Measurements from ENCODE around the gene TSPAN8. TPM values are rescaled to one million over a fixed set of nuclear protein-coding genes. Genes with fewer than 3 reads are reported as not detected.

Gene TSPAN8
- total RNA-seq, 1 donor from 2014 or later = not detected

GRCh38 chr12:71162832-71163763, 5.3 kb upstream of the TSPAN8 start:
- Mint-ChIP-seq H3K4me1 (ENCODE audit: low read depth, unreplicated experiment) (peaks cover 5% of the 10 kb centered on the region), H3K27ac (ENCODE audit: unreplicated experiment) (no peak overlapping the region), H3K36me3 (ENCODE audit: low read depth, unreplicated experiment) (no peaks in the 10 kb centered on the region), H3K9me3 (ENCODE audit: unreplicated experiment) (peaks cover 1% of the 10 kb centered on the region), H3K27me3 (ENCODE audit: low read depth, unreplicated experiment) (no peaks in the 10 kb centered on the region), H3K4me3 (ENCODE audit: unreplicated experiment) (no peak overlapping the region)
- Histone ChIP-seq H3K27ac (ENCODE audit: low read depth, low read length) (no peak overlapping the region), H2AFZ (ENCODE audit: low read depth, low read length) (no peak overlapping the region), H3K27me3 (ENCODE audit: insufficient read depth, low read length) (no peaks in the 10 kb centered on the region), H3K4me3 (ENCODE audit: insufficient read depth, low read depth, low read length) (no peak overlapping the region), H3K79me2 (ENCODE audit: insufficient read depth, low read length) (no peaks in the 10 kb centered on the region), H3K9ac (ENCODE audit: low read length) (no peak overlapping the region), H3K36me3 (ENCODE audit: insufficient read depth, low read length) (no peaks in the 10 kb centered on the region), H3K4me2 (ENCODE audit: low read length) (no peak overlapping the region), H4K20me1 (ENCODE audit: insufficient read depth, low read length) (no peaks in the 10 kb centered on the region), H3K4me1 (ENCODE audit: insufficient read depth, low read length) (no peaks in the 10 kb centered on the region), H3K9me3 (ENCODE audit: insufficient read depth, low read depth, low read length) (no peaks in the 10 kb centered on the region)
- DNase-seq (ENCODE audit: low read depth) = no peak
- no peak for FAIRE-seq
- no peak for TF ChIP-seq EZH2 (IDR thresholded peaks at IDR 0.05; ENCODE audit: insufficient read depth, low read length)

DNA sequence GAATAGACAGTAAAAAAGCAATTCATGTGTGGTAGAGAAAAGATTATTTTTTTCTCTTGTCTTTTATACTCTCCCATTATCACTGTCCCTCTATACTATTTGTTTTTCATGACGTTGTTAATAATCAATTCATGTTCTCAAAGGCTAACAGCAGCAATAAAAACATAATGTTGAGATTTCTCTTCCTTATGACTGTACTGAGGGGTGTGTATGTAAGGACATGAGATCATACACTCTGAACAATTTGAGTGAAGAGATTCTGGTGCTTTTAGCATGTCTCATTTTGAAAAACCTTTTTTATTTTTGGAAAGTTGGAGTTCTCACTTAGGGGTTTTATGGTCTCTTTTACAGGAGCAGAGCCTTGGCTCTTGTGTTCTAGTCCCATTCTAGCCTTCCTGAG, 3.8 kb upstream of the TSPAN8 start:
- Mint-ChIP-seq H3K4me3 (ENCODE audit: unreplicated experiment) (no peak overlapping the region), H3K4me1 (ENCODE audit: low read depth, unreplicated experiment) (peaks cover 5% of the 10 kb centered on the region), H3K27ac (ENCODE audit: unreplicated experiment) (no peak overlapping the region), H3K36me3 (ENCODE audit: low read depth, unreplicated experiment) (no peaks in the 10 kb centered on the region), H3K9me3 (ENCODE audit: unreplicated experiment) (no peaks in the 10 kb centered on the region), H3K27me3 (ENCODE audit: low read depth, unreplicated experiment) (no peaks in the 10 kb centered on the region)
- no peak for DNase-seq (ENCODE audit: low read depth)
- Histone ChIP-seq H3K36me3 (ENCODE audit: insufficient read depth, low read length) (no peaks in the 10 kb centered on the region), H3K9me3 (ENCODE audit: insufficient read depth, low read depth, low read length) (no peaks in the 10 kb centered on the region), H2AFZ (ENCODE audit: low read depth, low read length) (no peak overlapping the region), H3K27ac (ENCODE audit: low read depth, low read length) (no peak overlapping the region), H3K27me3 (ENCODE audit: insufficient read depth, low read length) (no peaks in the 10 kb centered on the region), H3K4me3 (ENCODE audit: insufficient read depth, low read depth, low read length) (no peak overlapping the region), H3K79me2 (ENCODE audit: insufficient read depth, low read length) (no peaks in the 10 kb centered on the region), H3K4me2 (ENCODE audit: low read length) (no peak overlapping the region), H4K20me1 (ENCODE audit: insufficient read depth, low read length) (no peaks in the 10 kb centered on the region), H3K4me1 (ENCODE audit: insufficient read depth, low read length) (no peaks in the 10 kb centered on the region), H3K9ac (ENCODE audit: low read length) (no peak overlapping the region)
- FAIRE-seq = no peak
- TF ChIP-seq EZH2 (IDR thresholded peaks at IDR 0.05; ENCODE audit: insufficient read depth, low read length) = no peak
- no peak for TF ChIP-seq CTCF (IDR thresholded peaks at IDR 0.05; ENCODE audit: insufficient read depth, low read depth, low read length)

DNA sequence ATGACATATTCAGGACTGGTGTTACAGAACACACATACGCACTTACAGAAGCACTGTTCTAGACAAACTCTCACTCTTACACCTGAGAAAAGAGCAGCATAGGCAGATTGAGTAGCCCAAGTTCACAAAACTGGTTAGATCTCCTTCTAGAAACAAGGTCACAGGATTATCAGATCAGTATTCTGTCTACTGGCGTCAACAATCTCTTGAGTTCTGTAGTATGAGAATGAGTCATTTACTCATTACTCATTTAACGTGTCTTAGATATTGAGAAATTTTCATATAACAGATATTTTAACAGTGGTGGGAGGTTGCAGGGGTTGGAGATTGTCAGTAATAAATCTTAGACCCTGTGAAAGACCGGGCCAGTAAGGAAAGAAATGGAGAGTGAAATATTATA, 2.8 kb upstream of the TSPAN8 start:
- no peaks in the 10 kb centered on the region for H3K4me1 ChIP-seq (ENCODE audit: insufficient read depth, low read length)
- H3K9me3 ChIP-seq (ENCODE audit: insufficient read depth, low read depth, low read length) = no peaks in the 10 kb centered on the region
- FAIRE-seq (no peak), DNase-seq (ENCODE audit: low read depth) (peak; percentile 5)
- H3K4me3 Mint-ChIP-seq (ENCODE audit: unreplicated experiment) = no peak overlapping the region
- H2AFZ ChIP-seq (ENCODE audit: low read depth, low read length) = no peak overlapping the region
- H3K9me3 Mint-ChIP-seq (ENCODE audit: unreplicated experiment) = no peaks in the 10 kb centered on the region
- H3K4me3 ChIP-seq (ENCODE audit: insufficient read depth, low read depth, low read length) = no peak overlapping the region
- no peak overlapping the region for H3K27ac ChIP-seq (ENCODE audit: low read depth, low read length)
- H3K27ac Mint-ChIP-seq (ENCODE audit: unreplicated experiment) = no peak overlapping the region
- H3K4me1 Mint-ChIP-seq (ENCODE audit: low read depth, unreplicated experiment) = peaks cover 5% of the 10 kb centered on the region
- no peaks in the 10 kb centered on the region for H3K27me3 Mint-ChIP-seq (ENCODE audit: low read depth, unreplicated experiment)
- H4K20me1 ChIP-seq (ENCODE audit: insufficient read depth, low read length) = no peaks in the 10 kb centered on the region
- H3K4me2 ChIP-seq (ENCODE audit: low read length) = no peak overlapping the region
- H3K36me3 Mint-ChIP-seq (ENCODE audit: low read depth, unreplicated experiment) = no peaks in the 10 kb centered on the region
- TF ChIP-seq EZH2 (IDR thresholded peaks at IDR 0.05; ENCODE audit: insufficient read depth, low read length) (no peak), CTCF (IDR thresholded peaks at IDR 0.05; ENCODE audit: insufficient read depth, low read depth, low read length) (no peak)
- H3K79me2 ChIP-seq (ENCODE audit: insufficient read depth, low read length) = no peaks in the 10 kb centered on the region
- H3K9ac ChIP-seq (ENCODE audit: low read length) = no peak overlapping the region
- no peaks in the 10 kb centered on the region for H3K27me3 ChIP-seq (ENCODE audit: insufficient read depth, low read length)
- no peaks in the 10 kb centered on the region for H3K36me3 ChIP-seq (ENCODE audit: insufficient read depth, low read length)

Data from astrocyte (in vitro differentiated cells and primary cell).